ENCODE measurements around the gene UQCRQ. TPM values are rescaled to one million over a fixed set of nuclear protein-coding genes. Genes with fewer than 3 reads are reported as not detected.

The UQCRQ gene
- total and polyA plus RNA-seq, 2 of the 13 experiments (the other 11 are each of a cell fraction or from before 2014, with no cell fraction given), result 257 to 575 TPM

DNA sequence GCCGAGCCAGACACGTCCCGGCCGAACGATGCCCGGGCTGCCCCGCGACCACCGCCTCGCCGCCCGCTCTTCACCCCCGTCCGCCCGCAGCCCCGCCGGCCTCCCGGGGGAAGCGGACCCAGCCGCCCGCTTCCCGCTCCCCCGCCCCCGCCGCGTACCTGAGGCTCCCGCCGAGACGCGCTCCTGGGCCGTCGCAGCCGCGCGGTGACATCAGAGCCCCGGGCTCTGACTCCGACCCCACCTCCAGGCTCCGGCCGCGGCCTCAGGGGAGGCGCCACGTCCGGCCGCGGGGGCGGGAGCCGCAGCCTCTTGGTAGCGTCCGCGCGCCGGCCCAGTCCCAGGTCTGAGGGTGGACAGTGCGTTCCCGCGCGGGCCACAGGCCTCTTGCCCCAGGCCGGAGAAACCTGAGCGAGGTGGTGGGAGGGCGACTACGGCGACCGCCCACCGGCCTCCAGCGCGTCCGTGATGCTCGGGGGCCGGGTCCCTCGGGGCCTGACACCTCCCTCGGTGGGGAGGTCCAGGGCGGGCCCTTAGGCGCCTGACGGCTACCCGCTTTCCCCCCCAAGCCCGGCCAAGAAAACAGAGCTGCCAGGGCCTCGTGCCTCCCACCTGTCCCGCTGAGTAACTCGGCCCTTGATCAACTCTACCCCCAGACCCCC lies 35.9 kb upstream of the UQCRQ start, which contains the start of gene SHROOM1 (continued):
- no peak for TF ChIP-seq ZFP62 (CRISPR knock-in tag; IDR thresholded peaks at IDR 0.05)
- TF ChIP-seq TOE1 (CRISPR knock-in tag; IDR thresholded peaks at IDR 0.05), result no peak; the same call in 1 of the 2 replicates
- TF ChIP-seq, protein P1, sequence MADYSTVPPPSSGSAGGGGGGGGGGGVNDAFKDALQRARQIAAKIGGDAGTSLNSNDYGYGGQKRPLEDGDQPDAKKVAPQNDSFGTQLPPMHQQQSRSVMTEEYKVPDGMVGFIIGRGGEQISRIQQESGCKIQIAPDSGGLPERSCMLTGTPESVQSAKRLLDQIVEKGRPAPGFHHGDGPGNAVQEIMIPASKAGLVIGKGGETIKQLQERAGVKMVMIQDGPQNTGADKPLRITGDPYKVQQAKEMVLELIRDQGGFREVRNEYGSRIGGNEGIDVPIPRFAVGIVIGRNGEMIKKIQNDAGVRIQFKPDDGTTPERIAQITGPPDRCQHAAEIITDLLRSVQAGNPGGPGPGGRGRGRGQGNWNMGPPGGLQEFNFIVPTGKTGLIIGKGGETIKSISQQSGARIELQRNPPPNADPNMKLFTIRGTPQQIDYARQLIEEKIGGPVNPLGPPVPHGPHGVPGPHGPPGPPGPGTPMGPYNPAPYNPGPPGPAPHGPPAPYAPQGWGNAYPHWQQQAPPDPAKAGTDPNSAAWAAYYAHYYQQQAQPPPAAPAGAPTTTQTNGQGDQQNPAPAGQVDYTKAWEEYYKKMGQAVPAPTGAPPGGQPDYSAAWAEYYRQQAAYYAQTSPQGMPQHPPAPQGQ (CRISPR knock-in tag; IDR thresholded peaks at IDR 0.05; ENCODE audit: borderline replicate concordance), result no peak
- TF ChIP-seq HNRNPLL (IDR thresholded peaks at IDR 0.05; ENCODE audit: low read depth, low read length, poor library complexity, severe bottlenecking), result peak; percentile 12
- TF ChIP-seq, protein P2, sequence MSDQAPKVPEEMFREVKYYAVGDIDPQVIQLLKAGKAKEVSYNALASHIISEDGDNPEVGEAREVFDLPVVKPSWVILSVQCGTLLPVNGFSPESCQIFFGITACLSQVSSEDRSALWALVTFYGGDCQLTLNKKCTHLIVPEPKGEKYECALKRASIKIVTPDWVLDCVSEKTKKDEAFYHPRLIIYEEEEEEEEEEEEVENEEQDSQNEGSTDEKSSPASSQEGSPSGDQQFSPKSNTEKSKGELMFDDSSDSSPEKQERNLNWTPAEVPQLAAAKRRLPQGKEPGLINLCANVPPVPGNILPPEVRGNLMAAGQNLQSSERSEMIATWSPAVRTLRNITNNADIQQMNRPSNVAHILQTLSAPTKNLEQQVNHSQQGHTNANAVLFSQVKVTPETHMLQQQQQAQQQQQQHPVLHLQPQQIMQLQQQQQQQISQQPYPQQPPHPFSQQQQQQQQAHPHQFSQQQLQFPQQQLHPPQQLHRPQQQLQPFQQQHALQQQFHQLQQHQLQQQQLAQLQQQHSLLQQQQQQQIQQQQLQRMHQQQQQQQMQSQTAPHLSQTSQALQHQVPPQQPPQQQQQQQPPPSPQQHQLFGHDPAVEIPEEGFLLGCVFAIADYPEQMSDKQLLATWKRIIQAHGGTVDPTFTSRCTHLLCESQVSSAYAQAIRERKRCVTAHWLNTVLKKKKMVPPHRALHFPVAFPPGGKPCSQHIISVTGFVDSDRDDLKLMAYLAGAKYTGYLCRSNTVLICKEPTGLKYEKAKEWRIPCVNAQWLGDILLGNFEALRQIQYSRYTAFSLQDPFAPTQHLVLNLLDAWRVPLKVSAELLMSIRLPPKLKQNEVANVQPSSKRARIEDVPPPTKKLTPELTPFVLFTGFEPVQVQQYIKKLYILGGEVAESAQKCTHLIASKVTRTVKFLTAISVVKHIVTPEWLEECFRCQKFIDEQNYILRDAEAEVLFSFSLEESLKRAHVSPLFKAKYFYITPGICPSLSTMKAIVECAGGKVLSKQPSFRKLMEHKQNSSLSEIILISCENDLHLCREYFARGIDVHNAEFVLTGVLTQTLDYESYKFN (CRISPR knock-in tag; conservative IDR thresholded peaks at IDR 0.05), result peak; percentile 57
- 0 out of 2 replicates have a peak, but pooled peaks have one; percentile 3 for TF ChIP-seq ZNF709 (CRISPR knock-in tag; IDR thresholded peaks at IDR 0.05)
- TF ChIP-seq, protein P3, sequence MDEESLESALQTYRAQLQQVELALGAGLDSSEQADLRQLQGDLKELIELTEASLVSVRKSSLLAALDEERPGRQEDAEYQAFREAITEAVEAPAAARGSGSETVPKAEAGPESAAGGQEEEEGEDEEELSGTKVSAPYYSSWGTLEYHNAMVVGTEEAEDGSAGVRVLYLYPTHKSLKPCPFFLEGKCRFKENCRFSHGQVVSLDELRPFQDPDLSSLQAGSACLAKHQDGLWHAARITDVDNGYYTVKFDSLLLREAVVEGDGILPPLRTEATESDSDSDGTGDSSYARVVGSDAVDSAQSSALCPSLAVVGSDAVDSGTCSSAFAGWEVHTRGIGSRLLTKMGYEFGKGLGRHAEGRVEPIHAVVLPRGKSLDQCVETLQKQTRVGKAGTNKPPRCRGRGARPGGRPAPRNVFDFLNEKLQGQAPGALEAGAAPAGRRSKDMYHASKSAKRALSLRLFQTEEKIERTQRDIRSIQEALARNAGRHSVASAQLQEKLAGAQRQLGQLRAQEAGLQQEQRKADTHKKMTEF (CRISPR knock-in tag; IDR thresholded peaks at IDR 0.05), result peak; percentile 78; the same call in 1 of the 2 replicates
- no peak for TF ChIP-seq SCMH1 (CRISPR knock-in tag; IDR thresholded peaks at IDR 0.05; ENCODE audit: borderline replicate concordance)
- TF ChIP-seq, protein P4, sequence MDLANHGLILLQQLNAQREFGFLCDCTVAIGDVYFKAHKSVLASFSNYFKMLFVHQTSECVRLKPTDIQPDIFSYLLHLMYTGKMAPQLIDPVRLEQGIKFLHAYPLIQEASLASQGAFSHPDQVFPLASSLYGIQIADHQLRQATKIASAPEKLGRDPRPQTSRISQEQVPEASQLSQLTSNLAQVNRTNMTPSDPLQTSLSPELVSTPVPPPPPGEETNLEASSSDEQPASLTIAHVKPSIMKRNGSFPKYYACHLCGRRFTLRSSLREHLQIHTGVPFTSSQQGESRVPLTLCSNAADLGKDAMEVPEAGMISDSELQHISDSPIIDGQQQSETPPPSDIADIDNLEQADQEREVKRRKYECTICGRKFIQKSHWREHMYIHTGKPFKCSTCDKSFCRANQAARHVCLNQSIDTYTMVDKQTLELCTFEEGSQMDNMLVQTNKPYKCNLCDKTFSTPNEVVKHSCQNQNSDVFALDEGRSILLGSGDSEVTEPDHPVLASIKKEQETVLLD (CRISPR knock-in tag; IDR thresholded peaks at IDR 0.05; ENCODE audit: low read depth), result peak; percentile 69; the same call in 1 of the 2 replicates
- TF ChIP-seq, protein P5, sequence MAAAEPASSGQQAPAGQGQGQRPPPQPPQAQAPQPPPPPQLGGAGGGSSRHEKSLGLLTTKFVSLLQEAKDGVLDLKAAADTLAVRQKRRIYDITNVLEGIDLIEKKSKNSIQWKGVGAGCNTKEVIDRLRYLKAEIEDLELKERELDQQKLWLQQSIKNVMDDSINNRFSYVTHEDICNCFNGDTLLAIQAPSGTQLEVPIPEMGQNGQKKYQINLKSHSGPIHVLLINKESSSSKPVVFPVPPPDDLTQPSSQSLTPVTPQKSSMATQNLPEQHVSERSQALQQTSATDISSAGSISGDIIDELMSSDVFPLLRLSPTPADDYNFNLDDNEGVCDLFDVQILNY (CRISPR knock-in tag; conservative IDR thresholded peaks at IDR 0.05), result no peak
- peak; percentile 27; the same call in 1 of the 2 replicates for TF ChIP-seq HNF4A (CRISPR knock-in tag; IDR thresholded peaks at IDR 0.05)
- TF ChIP-seq, protein P6, sequence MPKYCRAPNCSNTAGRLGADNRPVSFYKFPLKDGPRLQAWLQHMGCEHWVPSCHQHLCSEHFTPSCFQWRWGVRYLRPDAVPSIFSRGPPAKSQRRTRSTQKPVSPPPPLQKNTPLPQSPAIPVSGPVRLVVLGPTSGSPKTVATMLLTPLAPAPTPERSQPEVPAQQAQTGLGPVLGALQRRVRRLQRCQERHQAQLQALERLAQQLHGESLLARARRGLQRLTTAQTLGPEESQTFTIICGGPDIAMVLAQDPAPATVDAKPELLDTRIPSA (CRISPR knock-in tag; IDR thresholded peaks at IDR 0.05; ENCODE audit: borderline replicate concordance), result peak; percentile 76; the same call in 1 of the 2 replicates
- TF ChIP-seq TAF1 (CRISPR knock-in tag; IDR thresholded peaks at IDR 0.05), result peak; percentile 80
- peak; percentile 68 for TF ChIP-seq IKZF4 (CRISPR knock-in tag; IDR thresholded peaks at IDR 0.05; ENCODE audit: borderline replicate concordance, low read depth, not compliant biosample characterization)
- TF ChIP-seq, protein P7, sequence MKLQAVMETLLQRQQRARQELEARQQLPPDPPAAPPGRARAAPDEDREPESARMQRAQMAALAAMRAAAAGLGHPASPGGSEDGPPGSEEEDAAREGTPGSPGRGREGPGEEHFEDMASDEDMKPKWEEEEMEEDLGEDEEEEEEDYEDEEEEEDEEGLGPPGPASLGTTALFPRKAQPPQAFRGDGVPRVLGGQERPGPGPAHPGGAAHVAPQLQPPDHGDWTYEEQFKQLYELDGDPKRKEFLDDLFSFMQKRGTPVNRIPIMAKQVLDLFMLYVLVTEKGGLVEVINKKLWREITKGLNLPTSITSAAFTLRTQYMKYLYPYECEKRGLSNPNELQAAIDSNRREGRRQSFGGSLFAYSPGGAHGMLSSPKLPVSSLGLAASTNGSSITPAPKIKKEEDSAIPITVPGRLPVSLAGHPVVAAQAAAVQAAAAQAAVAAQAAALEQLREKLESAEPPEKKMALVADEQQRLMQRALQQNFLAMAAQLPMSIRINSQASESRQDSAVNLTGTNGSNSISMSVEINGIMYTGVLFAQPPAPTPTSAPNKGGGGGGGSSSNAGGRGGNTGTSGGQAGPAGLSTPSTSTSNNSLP (IDR thresholded peaks at IDR 0.05; ENCODE audit: low read depth, low read length), result no peak
- TF ChIP-seq ZNF451 (CRISPR knock-in tag; IDR thresholded peaks at IDR 0.05), result peak; percentile 35; the same call in 1 of the 2 replicates
